Smooth muscle cell (in vitro differentiated cells): ENCODE measurements around the gene EMX1. TPM values are rescaled to one million over a fixed set of nuclear protein-coding genes. Genes with fewer than 3 reads are reported as not detected.

Experiments used
- DNase-seq: peaks from one replicate; lab custom pipeline; 2025; ENCODE audit not compliant: unreplicated experiment; lab: John Stamatoyannopoulos, UW
- H2AFZ ChIP-seq: fragments of 200-600 bp; sonication (generic); 2 replicates; pipeline ENCODE4 v1.6.0; 2016; ENCODE audit warnings: antibody characterized with exemption, low read depth, mild to moderate bottlenecking
- H3F3A ChIP-seq: fragments of 200-600 bp; sonication (generic); 2 replicates; pipeline ENCODE4 v1.6.0; 2017; ENCODE audit warnings: antibody characterized with exemption, low read depth
- H3K27ac ChIP-seq: fragments of 200-600 bp; sonication (generic); 2 replicates; pipeline ENCODE4 v1.5.1; 2016; ENCODE audit warnings: low read depth, mild to moderate bottlenecking
- H3K27me3 ChIP-seq: fragments of 200-600 bp; sonication (generic); 2 replicates; pipeline ENCODE4 v1.6.1; 2016; ENCODE audit warnings: low read depth, mild to moderate bottlenecking
- H3K36me3 ChIP-seq: fragments of 200-600 bp; sonication (generic); 2 replicates; pipeline ENCODE4 v1.5.1; 2016; ENCODE audit warnings: low read depth
- H3K4me1 ChIP-seq: fragments of 200-600 bp; sonication (generic); 2 replicates; pipeline ENCODE4 v1.5.1; 2016; ENCODE audit warnings: low read depth
- H3K4me2 ChIP-seq: fragments of 200-600 bp; sonication (generic); 2 replicates; pipeline ENCODE4 v1.6.0; 2016; ENCODE audit warnings: mild to moderate bottlenecking
- H3K4me3 ChIP-seq: fragments of 200-600 bp; sonication (generic); 2 replicates; pipeline ENCODE4 v1.5.1; 2016; ENCODE audit warnings: mild to moderate bottlenecking
- H3K79me2 ChIP-seq: fragments of 200-600 bp; sonication (generic); 2 replicates; pipeline ENCODE4 v1.6.0; 2016; ENCODE audit warnings: low read depth, mild to moderate bottlenecking
- H3K9ac ChIP-seq: fragments of 200-600 bp; sonication (generic); 2 replicates; pipeline ENCODE4 v1.6.0; 2016; ENCODE audit warnings: low read depth
- H3K9me3 ChIP-seq: fragments of 200-600 bp; sonication (generic); replicated peaks from 2 replicates; pipeline ENCODE4 v1.5.1; 2016; ENCODE audit warnings: low read depth
- H4K20me1 ChIP-seq: fragments of 200-600 bp; sonication (generic); 2 replicates; pipeline ENCODE4 v1.6.0; 2016; ENCODE audit warnings: low read depth
- CTCF ChIP-seq: fragments of 200-600 bp; sonication (generic); IDR thresholded peaks from 2 replicates; pipeline ENCODE4 v1.5.1; 2017; ENCODE audit warnings: borderline replicate concordance, mild to moderate bottlenecking, antibody characterized with exemption; ENCODE audit not compliant: insufficient read depth, poor library complexity, severe bottlenecking
- WGBS: methylation state at CpG from one replicate; pipeline ENCODE4 v1.1.7; 2016; ENCODE audit warnings: low lambda C conversion rate; 5-methylcytosine and 5-hydroxymethylcytosine counted together
- polyA plus RNA-seq: library from polyadenylated mRNA; unstranded; fragments of >200 nt; fragmentation: Nextera tagmentation; extraction: Ambion mirVana; gene quantifications from 2 replicates; pipeline ENCODE4 v1.2.1, GENCODE V29; 2016
- total RNA-seq: library from RNA; depleted of rRNA; stranded (reverse); fragments of >200 nt; gene quantifications from 2 replicates; pipeline ENCODE4 v1.2.3, GENCODE V29; 2014

EMX1 gene
- total and polyA plus RNA-seq, 2 experiments from 2014 or later = not detected

- Histone ChIP-seq H3K9me3 (no peaks in the 10 kb centered on the region), H3K4me1 (peaks cover 5% of the 10 kb centered on the region), H3K9ac (no peak overlapping the region), H3F3A (no peaks in the 10 kb centered on the region), H3K4me2 (no peak overlapping the region), H3K27ac (no peak overlapping the region), H3K36me3 (no peaks in the 10 kb centered on the region), H3K79me2 (no peaks in the 10 kb centered on the region), H3K27me3 (no peaks in the 10 kb centered on the region), H2AFZ (no peak overlapping the region), H4K20me1 (no peaks in the 10 kb centered on the region), H3K4me3 (no peak overlapping the region)
- DNase-seq = no peak
- no peak for TF ChIP-seq CTCF
- 92% methylated on average over 7 of the region's 7 CpGs for WGBS
These were observed 26.4 kb downstream of the EMX1 start for GRCh38 chr2:72943540-72944395.

GRCh38 chr2:72944804-72945449, 27.6 kb downstream of the EMX1 start:
- Histone ChIP-seq H3K36me3 (no peaks in the 10 kb centered on the region), H3K9me3 (no peaks in the 10 kb centered on the region), H3K27ac (no peak overlapping the region), H3F3A (no peaks in the 10 kb centered on the region), H3K27me3 (no peaks in the 10 kb centered on the region), H3K79me2 (no peaks in the 10 kb centered on the region), H3K9ac (no peak overlapping the region), H2AFZ (no peak overlapping the region), H3K4me2 (no peak overlapping the region), H3K4me3 (no peak overlapping the region), H3K4me1 (peaks cover 5% of the 10 kb centered on the region), H4K20me1 (no peaks in the 10 kb centered on the region)
- TF ChIP-seq CTCF = no peak
- no peak for DNase-seq
- 85% methylated on average over 11 of the region's 16 CpGs for WGBS

- no peak overlapping the region for H3K9ac ChIP-seq
- no peak overlapping the region for H2AFZ ChIP-seq
- H3F3A ChIP-seq = no peaks in the 10 kb centered on the region
- no peak overlapping the region for H3K27ac ChIP-seq
- no peaks in the 10 kb centered on the region for H3K79me2 ChIP-seq
- no peaks in the 10 kb centered on the region for H3K27me3 ChIP-seq
- no peak overlapping the region for H3K4me2 ChIP-seq
- no peak for TF ChIP-seq CTCF
- no peaks in the 10 kb centered on the region for H3K9me3 ChIP-seq
- DNase-seq = no peak
- peaks cover 2% of the 10 kb centered on the region for H3K4me1 ChIP-seq
- 94% methylated on average over 8 of the region's 9 CpGs for WGBS
- H3K4me3 ChIP-seq = no peak overlapping the region
- no peaks in the 10 kb centered on the region for H3K36me3 ChIP-seq
- H4K20me1 ChIP-seq = no peaks in the 10 kb centered on the region
These were observed 28.2 kb downstream of the EMX1 start for GRCh38 chr2:72945450-72946019.
